HG03025 (cell line): ENCODE results near the gene METRNL.
"Not testable (repeated sequence)": the region's sequence is repeated elsewhere in the genome, so short reads cannot be mapped to it uniquely, and the experiment has no call there.

Experiments
- ATAC-seq: cut with Tn5 transposase; IDR thresholded peaks from one replicate; pipeline ENCODE4 v1.9.1; 2021; ENCODE audit warnings: mild to moderate bottlenecking, moderate library complexity; ENCODE audit not compliant: unreplicated experiment, low FRiP score

Gene METRNL, protein sequence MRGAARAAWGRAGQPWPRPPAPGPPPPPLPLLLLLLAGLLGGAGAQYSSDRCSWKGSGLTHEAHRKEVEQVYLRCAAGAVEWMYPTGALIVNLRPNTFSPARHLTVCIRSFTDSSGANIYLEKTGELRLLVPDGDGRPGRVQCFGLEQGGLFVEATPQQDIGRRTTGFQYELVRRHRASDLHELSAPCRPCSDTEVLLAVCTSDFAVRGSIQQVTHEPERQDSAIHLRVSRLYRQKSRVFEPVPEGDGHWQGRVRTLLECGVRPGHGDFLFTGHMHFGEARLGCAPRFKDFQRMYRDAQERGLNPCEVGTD

DNA sequence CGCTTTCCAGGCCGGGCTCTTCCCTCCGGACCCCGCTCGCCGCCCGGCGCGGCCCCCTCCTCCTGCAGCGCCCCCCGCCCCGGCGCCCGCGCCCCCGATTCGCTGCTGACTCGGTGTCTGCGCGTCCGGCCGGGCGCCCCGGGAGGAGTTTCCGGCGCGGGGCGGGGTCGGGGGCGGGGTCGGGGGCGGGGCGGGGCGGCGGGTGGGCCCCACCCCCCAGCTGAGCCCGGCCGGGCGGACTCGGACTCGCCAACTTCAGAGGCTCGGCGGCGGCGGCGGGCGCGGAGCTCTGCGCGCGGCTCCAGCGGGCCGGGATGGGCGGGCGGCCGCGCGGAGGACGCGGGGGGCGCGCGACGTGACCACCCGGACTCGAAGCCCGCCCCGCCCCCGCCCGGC lies at the start of gene METRNL:
Gene METRNL, plus strand, starts transcription at position 258 of the 396 bp plus-strand sequence. CDS start 207 bp downstream, outside the sequence.
- ATAC-seq: no peak

DNA sequence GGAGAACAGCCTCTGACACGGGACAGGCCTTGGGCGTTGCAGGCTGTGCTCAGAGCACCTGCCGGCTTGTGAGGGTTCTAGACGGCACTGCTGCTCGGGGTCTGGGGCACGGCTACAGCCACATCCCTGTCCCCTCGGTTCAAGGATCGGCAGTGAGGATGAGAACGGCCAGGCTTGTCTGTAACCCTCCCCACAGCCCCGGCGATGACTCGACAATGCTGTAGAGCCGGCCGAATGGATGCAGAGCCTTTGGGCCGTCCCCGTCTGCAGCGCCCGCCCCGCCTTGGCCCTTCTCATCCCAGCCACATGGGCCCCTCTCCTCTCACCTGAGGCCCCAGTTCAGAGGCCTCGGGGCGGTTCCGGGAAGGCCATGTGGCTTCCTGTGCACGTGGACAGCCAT lies 49.0 kb upstream of the METRNL start:
- ATAC-seq: no peak

DNA sequence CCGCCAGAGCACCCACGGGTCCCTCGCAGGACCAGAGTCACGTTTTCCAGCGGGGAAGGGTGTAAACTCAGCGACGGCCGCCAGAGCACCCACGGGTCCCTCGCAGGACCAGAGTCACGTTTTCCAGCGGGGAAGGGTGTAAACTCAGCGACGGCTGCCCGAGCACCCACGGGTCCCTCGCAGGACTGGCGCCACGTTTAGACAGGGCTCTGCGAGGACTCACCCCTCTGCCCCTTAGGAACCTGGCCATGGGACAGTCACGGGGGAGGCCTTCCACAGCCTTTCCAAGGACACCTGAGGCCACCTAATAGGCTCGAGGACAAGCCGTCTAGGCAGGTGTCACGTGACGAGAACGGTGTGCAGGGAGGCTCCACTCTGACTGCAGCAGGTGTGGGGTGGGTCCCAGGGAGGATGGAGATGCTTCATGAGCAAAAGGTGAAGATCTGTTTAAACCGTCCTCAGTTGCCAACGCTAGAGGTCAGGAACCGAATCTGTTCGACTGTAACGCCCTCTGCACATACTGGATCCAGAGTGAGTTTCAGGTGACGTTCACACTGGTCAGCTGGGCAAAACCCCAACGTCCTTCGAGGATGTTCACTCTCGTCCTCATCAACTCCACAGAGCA lies 48.0 kb upstream of the METRNL start:
- no peak for ATAC-seq

DNA sequence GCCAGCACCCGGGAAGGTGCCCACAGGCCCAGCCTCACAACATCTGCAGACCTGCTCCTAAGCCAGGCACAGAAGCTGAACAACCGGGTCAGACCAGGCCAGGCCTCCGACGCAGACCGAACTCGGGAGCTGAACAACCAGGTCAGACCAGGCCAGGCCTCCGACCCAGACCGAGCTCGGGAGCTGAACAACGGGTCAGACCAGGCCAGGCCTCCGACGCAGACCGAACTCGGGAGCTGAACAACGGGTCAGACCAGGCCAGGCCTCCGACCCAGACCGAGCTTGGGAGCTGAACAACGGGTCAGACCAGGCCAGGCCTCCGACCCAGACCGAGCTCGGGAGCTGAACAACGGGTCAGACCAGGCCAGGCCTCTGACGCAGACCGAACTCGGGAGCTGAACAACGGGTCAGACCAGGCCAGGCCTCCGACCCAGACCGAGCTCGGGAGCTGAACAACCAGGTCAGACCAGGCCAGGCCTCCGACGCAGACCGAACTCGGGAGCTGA lies 47.4 kb upstream of the METRNL start:
- not testable (repeated sequence) for ATAC-seq

DNA sequence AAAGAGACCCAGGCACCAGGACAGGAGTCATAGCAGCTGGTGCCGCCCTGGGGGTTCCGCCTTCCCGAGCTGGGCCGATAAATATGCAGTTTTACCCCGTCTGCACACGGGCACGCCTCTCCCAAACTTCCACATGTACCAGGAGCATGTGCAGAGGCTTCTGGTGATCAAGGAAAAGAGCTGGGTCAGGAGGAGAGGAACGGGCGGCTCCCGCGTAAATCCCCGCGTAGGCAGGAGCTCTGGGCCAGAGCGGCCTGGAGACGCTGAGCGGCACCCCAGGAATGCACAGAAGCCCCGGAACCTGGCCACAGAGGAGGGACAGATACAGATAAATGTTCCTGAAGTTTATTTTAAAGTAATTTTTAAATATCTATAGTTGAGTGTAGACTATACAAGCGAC lies 46.6 kb upstream of the METRNL start:
- no peak for ATAC-seq

DNA sequence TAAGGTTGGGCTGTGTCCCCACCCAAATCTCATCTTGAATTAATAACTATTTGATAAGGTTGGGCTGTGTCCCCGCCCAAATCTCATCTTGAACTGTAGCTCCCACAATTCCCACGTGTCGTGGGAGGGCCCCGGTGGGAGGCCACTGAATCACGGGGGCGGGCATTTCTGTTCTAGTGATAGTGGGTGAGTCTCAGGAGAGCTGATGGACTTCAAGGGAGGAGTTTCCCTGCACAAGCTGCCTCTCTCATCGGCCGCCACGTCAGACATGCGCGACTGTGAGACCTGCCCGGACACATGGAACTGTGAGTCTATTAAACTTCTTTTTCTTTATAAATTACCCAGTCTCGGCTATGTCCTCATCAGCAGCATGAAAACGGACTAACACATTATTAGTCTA lies 44.9 kb upstream of the METRNL start:
- ATAC-seq: no peak

DNA sequence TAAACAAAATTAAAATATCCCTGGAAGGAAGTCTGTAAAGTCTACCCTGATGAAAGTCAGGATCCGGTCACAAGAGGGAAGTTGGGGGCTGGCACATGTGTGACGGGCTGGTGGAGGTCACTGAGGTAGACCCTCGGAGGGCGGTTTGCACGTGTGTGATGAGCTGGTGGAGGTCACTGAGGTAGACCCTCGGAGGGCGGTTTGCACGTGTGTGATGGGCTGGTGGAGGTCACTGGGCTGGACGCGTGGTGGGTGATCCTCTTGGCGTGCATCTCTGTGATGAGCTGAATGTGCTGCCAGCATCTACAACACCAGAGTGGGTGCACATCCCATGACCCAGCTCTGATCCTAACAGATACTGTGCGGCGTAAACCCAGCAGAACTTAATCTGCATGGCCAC lies 43.7 kb upstream of the METRNL start:
- ATAC-seq: no peak

DNA sequence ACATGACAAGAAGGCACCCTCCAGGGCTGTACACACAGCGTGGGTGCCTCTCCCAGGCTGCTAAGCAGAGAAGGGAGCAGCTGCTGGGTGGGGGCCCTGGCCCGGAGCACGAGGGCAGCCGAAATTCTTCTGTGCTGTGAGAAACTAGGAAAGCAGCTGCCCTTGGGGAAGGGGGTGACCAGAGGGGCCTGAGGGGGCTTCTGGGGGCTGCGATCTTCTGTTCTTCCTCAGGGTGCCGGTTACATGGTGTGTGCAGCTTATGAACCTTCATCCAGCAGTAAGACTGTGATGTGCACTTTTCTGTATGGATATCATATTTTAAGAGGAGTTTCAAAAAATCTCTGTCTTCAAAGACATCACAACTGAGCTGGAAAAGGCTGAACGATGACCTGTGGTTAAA lies 43.2 kb upstream of the METRNL start:
- ATAC-seq: no peak

DNA sequence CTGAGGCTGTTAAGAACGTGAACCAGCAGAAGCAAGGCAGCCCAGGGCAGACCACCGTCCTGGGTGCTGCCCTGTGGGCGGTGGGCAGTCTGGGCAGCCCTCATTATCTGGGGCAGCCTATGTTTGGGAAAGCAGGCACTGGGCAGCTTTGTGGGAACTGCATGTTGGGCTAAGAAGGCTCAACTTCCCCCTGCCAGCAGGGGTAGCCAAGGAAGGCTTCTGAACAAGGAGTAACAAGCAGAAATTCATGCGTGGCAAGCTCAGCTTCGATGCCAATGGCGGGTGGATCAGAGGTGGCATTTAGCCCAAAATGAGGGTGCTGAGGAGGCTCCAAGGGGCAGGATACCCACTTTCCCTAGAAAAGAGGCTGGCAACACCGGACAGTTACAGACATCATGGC lies 42.7 kb upstream of the METRNL start:
- no peak for ATAC-seq

DNA sequence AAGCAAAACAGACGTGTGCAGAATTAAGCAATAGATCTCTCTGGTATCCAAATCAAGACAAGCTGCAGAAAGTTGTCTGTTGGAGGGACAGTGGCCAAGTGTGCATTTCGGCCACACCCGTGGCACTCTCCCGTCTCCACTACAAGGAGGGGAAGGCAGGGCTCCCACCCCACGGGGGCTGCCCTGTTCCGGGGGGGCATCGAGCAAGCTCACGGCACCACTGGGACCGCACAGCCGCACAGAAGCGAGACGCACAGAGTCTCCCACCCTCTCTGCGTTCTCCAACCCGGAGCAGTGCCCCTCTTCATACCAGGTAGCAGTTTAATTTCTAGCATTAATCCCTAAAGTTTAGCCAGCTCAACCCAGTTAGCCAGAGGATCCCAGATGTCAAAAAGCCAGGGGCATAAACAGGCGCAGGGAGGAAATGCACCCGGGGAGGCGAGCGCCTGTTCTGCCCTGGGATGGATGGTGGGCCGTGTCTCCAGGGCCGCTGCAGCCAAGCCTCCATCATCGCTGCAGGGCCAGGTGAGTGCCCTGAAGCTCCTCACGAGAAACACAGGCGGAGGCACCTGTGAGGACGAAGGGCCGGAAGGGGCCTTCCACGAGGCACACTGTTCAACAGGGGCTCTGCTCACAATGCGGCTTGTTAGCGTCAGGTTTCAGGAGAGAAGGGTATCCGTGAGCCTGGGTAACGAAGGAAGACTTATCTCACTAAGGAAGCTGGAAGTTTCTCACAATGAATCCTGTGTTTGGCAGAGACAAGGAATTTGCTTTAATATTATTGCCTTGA lies 42.1 kb upstream of the METRNL start:
- ATAC-seq: no peak

DNA sequence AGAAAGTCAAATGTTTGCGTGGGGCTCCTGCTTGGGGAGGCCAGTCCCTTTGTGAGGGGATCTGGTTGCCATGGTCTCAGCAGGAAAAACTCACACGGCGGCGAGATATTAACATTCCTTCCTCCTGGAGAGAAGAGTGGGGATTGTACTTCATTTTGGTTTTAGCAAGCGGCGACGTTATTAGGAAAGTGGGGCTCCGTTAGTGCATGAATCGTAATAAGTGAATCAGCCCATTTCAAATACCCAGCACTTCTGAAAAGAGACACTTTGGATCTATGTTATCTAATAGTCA lies 41.6 kb upstream of the METRNL start:
- no peak for ATAC-seq

DNA sequence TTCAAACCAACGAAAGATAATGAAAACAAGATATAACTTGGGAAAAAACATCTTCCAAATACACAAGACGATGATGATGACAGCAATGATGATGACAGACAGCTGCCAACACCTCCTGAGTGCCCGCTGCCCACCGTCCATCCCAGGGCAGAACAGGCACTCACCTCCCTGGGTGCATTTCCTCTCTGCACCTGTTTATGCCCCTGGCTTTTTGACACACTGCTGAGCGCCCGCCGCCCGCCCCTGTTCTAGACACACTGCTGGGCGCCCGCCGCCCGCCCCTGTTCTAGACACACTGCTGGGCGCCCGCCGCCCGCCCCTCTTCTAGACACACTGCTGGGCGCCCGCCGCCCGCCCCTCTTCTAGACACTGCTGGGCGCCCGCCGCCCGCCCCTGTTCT lies 40.4 kb upstream of the METRNL start:
- ATAC-seq: not testable (repeated sequence)

DNA sequence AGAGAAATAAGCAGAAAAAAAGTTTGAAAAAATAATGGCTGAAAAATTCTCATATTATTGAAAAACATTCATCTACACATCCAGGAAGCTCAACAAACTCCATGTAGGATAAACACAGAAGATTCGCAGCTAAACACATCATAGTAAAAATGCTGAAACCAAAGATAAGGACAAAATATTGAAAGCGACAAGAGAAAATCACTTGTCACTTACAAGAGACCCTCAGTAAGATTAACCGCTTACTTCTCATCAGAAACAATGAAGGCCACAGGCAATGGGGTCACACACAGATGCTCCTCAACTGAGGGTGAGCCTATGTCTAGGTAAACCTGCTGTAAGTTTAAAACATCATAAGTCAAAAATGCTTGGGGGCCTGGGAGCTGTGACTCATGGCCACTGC lies 38.1 kb upstream of the METRNL start:
- no peak for ATAC-seq

DNA sequence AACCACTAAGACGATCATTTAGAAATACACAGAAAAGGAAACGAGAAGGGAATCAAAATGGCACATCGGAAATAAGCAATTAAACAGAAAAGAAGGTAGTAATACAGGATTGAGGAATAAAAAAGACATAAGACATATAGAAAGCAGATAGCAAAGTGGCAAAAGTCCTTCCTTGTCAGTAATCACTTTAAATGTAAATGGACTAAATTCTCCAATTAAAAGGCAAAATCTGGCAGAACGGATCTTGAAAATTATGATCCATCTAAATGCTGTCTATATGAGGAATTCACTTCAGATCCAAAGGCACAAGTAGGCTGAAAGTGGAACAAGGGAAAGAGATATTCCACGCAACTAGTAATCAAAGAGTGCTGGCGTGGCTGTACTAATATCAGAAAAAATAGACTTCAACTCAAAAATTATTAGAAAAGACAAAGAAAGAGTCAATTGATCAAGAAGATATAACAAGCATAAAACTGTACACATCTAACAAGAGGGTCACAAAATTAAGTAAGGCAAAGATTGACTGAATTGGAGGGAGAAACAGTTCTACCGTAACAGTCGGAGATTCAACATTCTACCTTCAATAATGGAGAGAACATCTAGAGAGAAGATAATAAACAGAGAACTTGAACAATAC lies 36.8 kb upstream of the METRNL start:
- ATAC-seq: no peak

DNA sequence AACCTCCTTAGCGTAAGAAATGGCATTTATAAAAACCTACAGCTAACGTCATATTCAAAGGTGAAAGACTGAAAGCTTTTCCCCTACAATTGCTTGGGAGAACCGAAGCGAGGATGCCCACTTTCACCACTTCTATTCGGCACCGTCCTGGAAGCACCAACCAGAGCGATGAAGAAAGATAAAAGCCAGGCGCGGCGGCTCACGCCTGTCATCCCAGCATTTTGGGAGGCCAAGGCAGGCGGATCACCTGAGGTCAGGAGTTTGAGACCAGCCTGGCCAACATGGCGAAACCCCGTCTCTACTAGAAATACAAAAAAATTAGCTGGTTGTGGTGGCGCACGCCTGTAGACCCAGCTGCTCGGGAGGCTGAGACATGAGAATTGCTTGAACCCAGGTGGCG lies 34.9 kb upstream of the METRNL start:
- ATAC-seq: not testable (repeated sequence)

DNA sequence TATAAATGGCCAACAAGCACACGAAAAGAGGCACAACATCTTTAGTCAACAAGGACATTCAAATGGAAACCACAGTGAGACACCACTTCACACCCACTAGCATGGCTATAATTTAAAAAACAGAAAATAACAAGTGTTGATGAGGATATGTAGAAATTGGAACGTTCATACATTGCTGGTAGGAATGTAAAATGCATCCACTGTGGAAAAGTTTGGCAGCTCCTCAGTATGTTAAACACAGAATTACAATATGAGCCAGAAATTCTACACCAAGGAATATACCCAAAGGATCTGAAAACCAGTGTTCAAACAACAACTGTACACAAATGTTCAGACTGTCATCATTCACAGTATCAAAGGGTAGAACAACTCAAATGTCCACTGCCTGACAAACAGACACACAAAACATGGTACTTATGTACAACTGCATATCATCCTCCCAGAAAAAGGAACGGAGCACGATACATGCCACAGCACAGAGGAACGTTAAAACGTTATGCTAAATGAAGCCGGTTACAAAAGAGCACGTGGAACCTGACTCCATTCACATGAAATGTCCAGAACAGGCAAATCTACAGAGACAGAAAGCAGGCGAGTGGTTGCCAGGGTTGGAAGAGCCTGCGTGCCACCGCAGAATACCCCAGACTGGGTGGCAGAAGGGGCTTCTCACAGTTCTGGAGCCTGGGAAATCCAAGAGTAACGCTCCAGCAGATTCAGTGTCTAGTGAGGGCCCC lies 32.8 kb upstream of the METRNL start:
- ATAC-seq: no peak

DNA sequence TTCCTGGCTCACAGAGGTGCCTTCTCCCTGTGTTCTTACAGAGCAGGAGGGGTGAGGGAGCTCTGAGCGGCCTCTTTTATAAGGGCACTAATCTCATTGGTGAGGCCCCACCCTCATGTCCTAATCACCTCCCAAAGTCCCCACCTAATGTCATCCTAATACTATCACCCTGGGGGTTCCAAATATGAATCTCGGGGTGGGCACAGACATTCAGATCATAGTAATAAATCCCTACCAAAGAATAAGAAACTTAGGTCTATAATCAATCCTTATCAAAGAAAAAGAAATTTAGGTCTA lies 32.3 kb upstream of the METRNL start:
- no peak for ATAC-seq

DNA sequence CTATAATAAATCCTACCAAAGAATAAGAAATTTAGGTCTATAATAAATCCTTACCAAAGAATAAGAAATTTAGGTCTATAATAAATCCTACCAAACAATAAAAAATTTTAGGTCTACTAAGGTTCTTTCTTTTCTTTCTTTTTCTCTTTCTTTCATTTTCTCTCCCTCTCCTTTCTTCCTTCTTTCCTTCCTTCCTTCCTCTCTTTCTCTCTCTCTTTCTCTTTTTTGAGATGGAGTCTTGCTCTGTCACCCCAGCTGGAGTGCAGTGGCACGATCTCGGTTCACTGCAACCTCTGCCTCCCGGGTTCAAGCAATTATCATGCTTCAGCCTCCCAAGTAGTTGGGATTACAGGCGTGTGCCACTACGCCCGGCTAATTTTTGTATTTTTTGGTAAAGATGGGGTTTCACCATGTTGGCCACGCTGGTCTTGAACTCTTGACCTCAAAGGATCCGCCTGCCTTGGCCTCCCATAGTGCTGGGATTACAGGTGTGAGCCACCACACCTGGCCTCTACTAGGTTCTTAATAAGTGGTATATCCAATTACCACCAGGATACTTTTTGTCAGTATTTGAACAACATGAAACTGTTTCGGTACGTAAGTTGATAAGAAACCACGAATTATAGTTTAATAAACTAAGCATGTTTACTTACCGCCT lies 31.5 kb upstream of the METRNL start:
- not testable (repeated sequence) for ATAC-seq

DNA sequence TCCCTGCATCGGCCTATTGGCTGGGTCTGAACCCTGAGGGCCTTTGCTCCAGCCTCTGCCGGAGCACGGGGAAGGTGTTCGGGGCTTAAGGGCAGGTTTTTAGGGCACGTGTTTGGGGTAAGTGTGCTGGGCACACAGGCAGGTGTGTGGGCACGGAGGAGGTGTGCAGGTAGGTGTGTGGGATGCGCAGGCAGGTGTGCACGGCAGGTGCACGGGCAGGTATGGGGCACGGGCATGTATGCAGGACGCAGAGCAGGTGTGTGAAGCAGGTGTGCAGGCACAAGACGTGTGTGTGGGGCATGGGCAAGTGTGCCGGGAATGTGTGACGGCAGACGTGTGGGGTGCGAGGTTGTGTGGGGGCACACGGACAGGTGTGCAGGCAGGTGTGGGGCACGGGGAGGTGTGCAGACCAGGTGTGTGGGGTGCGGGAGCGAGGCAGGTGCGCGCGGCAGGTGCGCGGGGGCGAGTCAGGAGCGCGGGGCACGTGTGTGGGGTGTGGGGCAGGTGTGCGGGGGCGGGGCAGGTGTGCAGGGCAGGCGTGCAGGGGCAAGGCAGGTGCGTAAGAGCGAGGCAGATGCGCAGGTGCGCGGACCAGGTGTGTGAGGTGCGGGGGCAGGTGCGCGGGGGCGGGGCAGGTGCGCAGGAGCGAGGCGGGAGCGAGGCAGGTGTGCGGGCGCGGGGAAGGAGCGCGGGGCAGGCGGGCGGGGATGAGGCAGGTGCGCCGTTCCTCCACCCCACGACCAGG lies 28.6 kb upstream of the METRNL start:
- no peak for ATAC-seq
